HepG2 (cell line): Measurements from ENCODE around the gene PRR30. TPM values are rescaled to one million over a fixed set of nuclear protein-coding genes. Genes with fewer than 3 reads are reported as not detected.

ENCODE experiments used
- CBFB ChIP-seq: sonication (generic); formaldehyde crosslinking; IDR thresholded peaks from 2 replicates; pipeline ENCODE4 v1.4.0; 2020; ENCODE audit warnings: missing genetic modification reagents
- DBP ChIP-seq: sonication (generic); formaldehyde crosslinking; IDR thresholded peaks from 2 replicates; pipeline ENCODE4 v1.4.0; 2020; ENCODE audit warnings: missing genetic modification reagents; ENCODE audit errors: not compliant biosample characterization
- EEA1 ChIP-seq: sonication (generic); formaldehyde crosslinking; IDR thresholded peaks from 2 replicates; pipeline ENCODE4 v1.5.1; 2020; ENCODE audit warnings: mild to moderate bottlenecking, missing genetic modification reagents, borderline replicate concordance
- ERF ChIP-seq: IDR thresholded peaks from 2 replicates; pipeline ENCODE4 v1.6.1; 2018; ENCODE audit warnings: missing biosample characterization, missing genetic modification reagents
- HDAC2 ChIP-seq: sonication (generic); formaldehyde crosslinking; IDR thresholded peaks from 2 replicates; pipeline ENCODE4 v1.4.0; 2020; ENCODE audit warnings: missing genetic modification reagents
- HES4 ChIP-seq: sonication (generic); formaldehyde crosslinking; IDR thresholded peaks from 2 replicates; pipeline ENCODE4 v1.9.0; 2021; ENCODE audit warnings: mild to moderate bottlenecking, missing genetic modification reagents, borderline replicate concordance
- HNF1A ChIP-seq, 2 experiments: sonication (generic) in 1 of 2; formaldehyde crosslinking in 1 of 2; IDR thresholded peaks; 2 replicates each; pipeline versions ENCODE4 v1.4.0 to v1.6.1; 2016 to 2020; ENCODE audit warnings: borderline replicate concordance in 1 of 2, low read depth in 1 of 2, mild to moderate bottlenecking in 1 of 2, missing genetic modification reagents in 1 of 2
- ISX ChIP-seq: sonication (generic); formaldehyde crosslinking; conservative IDR thresholded peaks from 2 replicates; pipeline ENCODE4 v1.5.0; 2020; ENCODE audit warnings: missing genetic modification reagents
- MAZ ChIP-seq, 2 experiments: sonication (generic) in 1 of 2; formaldehyde crosslinking in 1 of 2; IDR thresholded peaks; 2 replicates each; pipeline versions ENCODE4 v1.5.0 to v1.6.1; 2012 to 2020; ENCODE audit warnings: low read depth in 2 of 2, mild to moderate bottlenecking in 2 of 2, borderline replicate concordance in 1 of 2, improper control_type of control experiment in 1 of 2, low read length in 1 of 2, missing genetic modification reagents in 1 of 2, moderate library complexity in 1 of 2
- MYNN ChIP-seq: sonication (generic); formaldehyde crosslinking; IDR thresholded peaks from 2 replicates; pipeline ENCODE4 v1.4.0; 2020; ENCODE audit warnings: mild to moderate bottlenecking, low read depth, missing genetic modification reagents
- PRDM10 ChIP-seq: sonication (generic); formaldehyde crosslinking; IDR thresholded peaks from 2 replicates; pipeline ENCODE4 v1.4.0; 2020; ENCODE audit warnings: low read depth, missing genetic modification reagents
- WIZ ChIP-seq: sonication (generic); formaldehyde crosslinking; IDR thresholded peaks from 2 replicates; pipeline ENCODE4 v1.5.1; 2020; ENCODE audit warnings: mild to moderate bottlenecking, missing genetic modification reagents
- ZFP37 ChIP-seq: sonication (generic); formaldehyde crosslinking; IDR thresholded peaks from 2 replicates; pipeline ENCODE4 v1.4.0; 2020; ENCODE audit warnings: missing genetic modification reagents, borderline replicate concordance
- ZMAT3 ChIP-seq: sonication (generic); formaldehyde crosslinking; conservative IDR thresholded peaks from 2 replicates; pipeline ENCODE4 v1.7.0; 2021; ENCODE audit warnings: missing genetic modification reagents
- ZNF17 ChIP-seq: sonication (generic); formaldehyde crosslinking; IDR thresholded peaks from 2 replicates; pipeline ENCODE4 v1.5.0; 2020; ENCODE audit warnings: mild to moderate bottlenecking, missing genetic modification reagents
- ZNF546 ChIP-seq: sonication (generic); formaldehyde crosslinking; conservative IDR thresholded peaks from 2 replicates; pipeline ENCODE4 v1.8.1; 2023; ENCODE audit warnings: mild to moderate bottlenecking, missing genetic modification reagents
- ZNF576 ChIP-seq: sonication (generic); formaldehyde crosslinking; IDR thresholded peaks from 2 replicates; pipeline ENCODE4 v1.4.0; 2020; ENCODE audit warnings: mild to moderate bottlenecking, missing genetic modification reagents
- ZNF879 ChIP-seq: sonication (generic); formaldehyde crosslinking; IDR thresholded peaks from 2 replicates; pipeline ENCODE4 v1.8.1; 2023; ENCODE audit warnings: missing genetic modification reagents
- polyA plus RNA-seq, 8 experiments: library from polyadenylated mRNA; depleted of rRNA in 3 of 8; stranded (reverse) in 7 of 8; unstranded in 1 of 8; fragments of >200 nt; fragmentation: Illumina TruSeq in 4 of 8; extraction: Trizol in 4 of 8; gene quantifications; 2 replicates each; pipeline versions ENCODE4 v1.2.1 to v1.2.3, GENCODE V29; 2011 to 2016; ENCODE audit warnings: low read depth in 4 of 8, missing spikeins in 1 of 8, mixed read lengths in 1 of 8; ENCODE audit not compliant: insufficient read depth in 1 of 8
- total RNA-seq, 5 experiments: library from RNA; depleted of rRNA; stranded (reverse); fragments of >200 nt; fragmentation: Illumina TruSeq; extraction: Trizol; gene quantifications; 2 replicates each; pipeline ENCODE4 v1.2.3, GENCODE V29; 2016; ENCODE audit warnings: low read depth in 1 of 5

The PRR30 gene
- total and polyA plus RNA-seq, 2 of the 13 experiments (the other 11 are each of a cell fraction or from before 2014, with no cell fraction given) = not detected

GRCh38 chr2:27123302-27124150 lies 15.7 kb downstream of the PRR30 start, which contains the start of gene ABHD1 (continued):
- TF ChIP-seq MYNN (no peak), HDAC2 (CRISPR knock-in tag) (0 out of 2 replicates have a peak, but pooled peaks have one; percentile 12), EEA1 (CRISPR knock-in tag) (peak; percentile 36; the same call in 1 of the 2 replicates), ZNF17 (no peak), HES4 (CRISPR knock-in tag) (peak; percentile 78), PRDM10 (CRISPR knock-in tag) (no peak), ZNF576 (no peak), DBP (CRISPR knock-in tag) (no peak), ERF (peak; percentile 76; the same call in 1 of the 2 replicates), ZMAT3 (CRISPR knock-in tag) (peak; percentile 89), HNF1A (IDR thresholded peaks at IDR 0.05; ENCODE audit: low read depth) (no peak), HNF1A (CRISPR knock-in tag; IDR thresholded peaks at IDR 0.05; ENCODE audit: borderline replicate concordance) (no peak; the same call in 1 of the 2 replicates), WIZ (peak; percentile 83), ZFP37 (CRISPR knock-in tag) (peak; percentile 54; the same call in 1 of the 2 replicates), CBFB (0 out of 2 replicates have a peak, but pooled peaks have one; percentile 19), ZNF879 (no peak), MAZ (IDR thresholded peaks at IDR 0.05; ENCODE audit: borderline replicate concordance, low read depth, low read length) (no peak), MAZ (CRISPR knock-in tag; IDR thresholded peaks at IDR 0.05; ENCODE audit: low read depth) (peak; percentile 67), ZNF546 (CRISPR knock-in tag) (no peak), ISX (no peak)
